NCI-H2029 treated with DMSO at 0.1 percent for 48 hours (cell line): ENCODE data around the gene AARSD1.
A peak's percentile ranks its signal among the peaks of the same experiment; 100 is the strongest.
"Not testable (repeated sequence)": the region's sequence is repeated elsewhere in the genome, so short reads cannot be mapped to it uniquely, and the experiment has no call there.

ENCODE experiments used
- DNase-seq: peaks from one replicate; lab custom pipeline; 2025; lab: John Stamatoyannopoulos, UW

AARSD1 gene

DNA sequence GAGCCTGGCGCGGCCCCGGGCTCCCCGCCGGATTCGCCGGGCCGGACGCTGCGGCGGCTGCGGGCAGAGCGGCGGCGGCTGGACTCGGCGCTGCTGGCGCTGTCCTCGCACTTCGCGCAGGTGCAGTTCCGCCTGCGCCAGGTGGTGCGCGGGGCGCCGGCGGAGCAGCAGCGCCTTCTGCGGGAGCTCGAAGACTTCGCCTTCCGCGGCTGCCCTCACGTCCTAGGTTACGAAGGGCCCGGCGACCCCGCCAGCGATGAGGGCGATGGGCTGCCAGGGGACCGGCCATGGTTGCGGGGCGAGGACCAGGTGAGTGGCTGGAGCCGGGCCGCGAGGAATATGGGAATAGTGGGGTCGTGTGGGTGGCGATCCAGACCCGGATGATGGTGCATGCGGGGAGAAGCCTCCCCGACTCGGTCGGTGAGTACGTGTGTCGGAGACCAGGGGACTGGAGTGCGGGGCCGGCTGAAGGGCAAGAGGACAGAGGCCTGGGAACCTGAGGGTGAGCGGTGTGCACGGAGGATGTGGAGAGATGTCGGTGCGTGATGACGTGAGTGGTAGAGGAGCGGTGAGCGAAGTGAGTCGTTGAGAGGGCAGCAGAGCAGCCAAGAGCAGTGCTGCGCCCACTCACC lies 16.6 kb upstream of the AARSD1 start:
- DNase-seq: peak; percentile 9

GRCh38 chr17:42980274-42980765 lies 16.1 kb upstream of the AARSD1 start, which contains the start of gene RUNDC1:
Gene RUNDC1, plus strand, starts transcription at chr17:42980565. Its CDS starts 12 bp downstream, at chr17:42980577.
- peak; percentile 41 for DNase-seq

DNA sequence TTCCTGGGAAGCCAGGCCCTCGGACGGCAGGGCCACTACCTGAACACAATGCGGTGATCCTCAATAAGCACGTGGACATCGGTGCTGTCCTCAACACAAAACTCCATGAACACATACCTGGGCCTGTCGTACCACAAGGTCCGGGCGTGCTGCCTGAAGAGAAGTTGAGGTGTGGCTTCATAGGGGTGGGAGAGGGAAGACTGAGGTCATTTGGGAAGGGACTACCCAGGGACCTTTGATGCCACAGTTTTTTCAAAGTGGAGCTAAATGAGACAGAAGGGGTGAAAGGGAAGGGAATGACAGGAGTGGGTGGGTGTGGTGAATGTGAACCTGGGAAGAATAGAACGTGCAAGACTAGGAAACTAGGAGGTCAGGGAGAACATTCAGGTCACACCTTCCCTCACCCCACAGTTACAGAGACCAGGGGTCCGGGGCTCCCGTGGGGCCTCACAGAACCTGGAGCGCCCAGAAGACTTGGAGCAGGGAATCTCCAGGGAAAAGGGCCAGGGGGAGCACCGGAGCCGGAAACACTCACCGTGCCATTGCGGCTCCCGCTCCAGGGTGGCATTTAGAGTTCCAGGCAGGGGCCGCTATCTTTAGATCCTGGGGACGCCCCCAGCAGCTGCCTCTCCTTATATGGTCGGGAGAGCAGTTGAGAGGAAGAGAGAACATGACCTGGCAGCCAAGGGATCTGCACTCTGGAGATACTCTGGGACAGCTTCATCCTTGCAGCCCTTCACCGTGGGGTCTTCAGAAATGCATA lies 15.4 kb upstream of the AARSD1 start, which contains the start of gene PTGES3L:
Gene PTGES3L (minus strand): TSS at position 570 of the 763 bp plus-strand sequence. CDS start 27 bp downstream, at position 543.
- DNase-seq: peak; percentile 41

DNA sequence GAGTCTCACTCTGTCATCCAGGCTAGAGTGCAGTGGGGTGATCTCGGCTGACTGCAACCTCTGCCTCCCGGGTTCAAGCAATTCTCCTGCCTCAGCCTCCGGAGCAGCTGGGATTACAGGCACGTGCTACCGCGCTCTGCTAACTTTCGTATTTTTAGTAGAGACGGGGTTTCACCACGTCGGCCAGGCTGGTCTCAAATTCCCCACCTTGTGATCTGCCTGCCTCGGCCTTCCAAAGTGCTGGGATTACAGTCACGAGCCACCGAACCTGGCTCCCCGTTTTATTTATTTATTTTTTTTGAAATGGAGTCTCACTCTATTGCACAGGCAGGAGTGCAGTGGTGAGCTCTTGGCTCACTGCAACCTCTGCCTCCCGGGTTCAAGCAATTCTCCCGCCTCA lies 11.4 kb upstream of the AARSD1 start:
- DNase-seq: not testable (repeated sequence)

DNA sequence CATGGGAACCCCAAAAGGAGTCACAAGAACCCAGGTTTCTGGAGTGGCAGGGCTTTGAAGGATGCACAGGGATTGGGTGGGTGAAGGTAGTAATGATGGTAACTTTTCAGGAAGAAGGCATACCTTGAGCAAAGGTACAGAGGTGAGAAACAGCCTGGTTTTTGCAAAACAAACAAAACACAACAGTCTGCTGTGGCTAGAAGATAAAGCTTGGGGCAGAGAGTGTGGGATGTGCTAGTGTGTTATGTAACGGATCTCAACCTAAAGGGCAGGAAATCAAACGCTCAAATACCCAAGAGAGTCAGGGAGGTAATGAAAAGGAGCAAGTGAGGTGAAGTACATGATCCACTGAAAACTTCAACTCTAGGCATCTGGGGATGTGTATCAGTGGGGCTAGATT lies 11.0 kb upstream of the AARSD1 start:
- DNase-seq: no peak

DNA sequence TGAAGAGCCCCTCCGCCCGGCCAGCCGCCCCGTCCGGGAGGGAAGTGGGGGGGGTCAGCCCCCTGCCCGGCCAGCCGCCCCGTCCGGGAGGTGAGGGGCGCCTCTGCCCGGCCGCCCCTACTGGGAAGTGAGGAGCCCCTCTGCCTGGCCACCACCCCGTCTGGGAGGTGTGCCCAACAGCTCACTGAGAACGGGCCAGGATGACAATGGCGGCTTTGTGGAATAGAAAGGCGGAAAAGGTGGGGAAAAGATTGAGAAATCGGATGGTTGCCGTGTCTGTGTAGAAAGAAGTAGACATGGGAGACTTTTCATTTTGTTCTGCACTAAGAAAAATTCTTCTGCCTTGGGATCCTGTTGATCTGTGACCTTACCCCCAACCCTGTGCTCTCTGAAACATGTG lies 9.1 kb upstream of the AARSD1 start:
- not testable (repeated sequence) for DNase-seq

GRCh38 chr17:42971589-42971988 lies 7.3 kb upstream of the AARSD1 start:
- DNase-seq: no peak

- DNase-seq: no peak
Observed at GRCh38 chr17:42969001-42969581, 4.8 kb upstream of the AARSD1 start.

GRCh38 chr17:42967925-42968324 lies 3.7 kb upstream of the AARSD1 start:
- DNase-seq: no peak

- peak; percentile 66 for DNase-seq
Observed at GRCh38 chr17:42953669-42954068, 10.6 kb downstream of the AARSD1 start.

DNA sequence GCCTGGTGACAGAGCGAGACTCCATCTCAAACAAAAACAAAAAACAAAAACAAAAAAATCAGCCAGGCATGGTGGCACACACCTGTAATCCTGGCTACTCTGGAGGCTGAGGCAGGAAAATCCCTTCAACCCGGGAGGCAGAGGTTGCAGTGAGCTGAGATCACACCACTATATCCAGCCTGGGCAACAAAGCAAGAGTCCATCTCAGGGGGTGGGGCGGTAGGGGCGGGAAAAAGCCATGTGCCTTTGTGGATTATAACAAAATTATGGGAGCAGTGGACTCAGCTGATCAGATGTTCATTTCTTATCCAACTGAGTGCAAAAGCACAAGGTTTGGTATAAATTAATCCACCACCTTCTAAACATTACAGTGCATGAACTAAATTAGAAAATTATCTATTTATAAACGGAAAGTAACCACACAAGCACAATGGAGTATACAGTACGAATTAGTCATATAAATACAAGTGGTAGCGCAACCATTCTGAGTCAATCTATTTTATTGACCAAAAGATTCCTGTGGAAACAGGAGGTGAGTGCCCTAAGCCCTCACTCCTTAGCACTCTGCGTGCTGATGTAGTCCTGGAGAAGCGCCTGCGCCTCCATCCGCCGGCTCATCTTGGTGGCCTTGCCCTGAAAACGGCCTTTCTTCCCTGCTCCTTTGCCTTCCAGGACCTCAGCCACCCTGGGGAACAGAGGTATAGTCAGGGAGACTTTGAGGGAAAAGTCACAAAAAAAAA lies 14.0 kb downstream of the AARSD1 start:
- DNase-seq: no peak

- no peak for DNase-seq
Observed at GRCh38 chr17:42946812-42947211, 17.4 kb downstream of the AARSD1 start.

GRCh38 chr17:42944211-42944610 lies 20.0 kb downstream of the AARSD1 start:
- DNase-seq: no peak

DNA sequence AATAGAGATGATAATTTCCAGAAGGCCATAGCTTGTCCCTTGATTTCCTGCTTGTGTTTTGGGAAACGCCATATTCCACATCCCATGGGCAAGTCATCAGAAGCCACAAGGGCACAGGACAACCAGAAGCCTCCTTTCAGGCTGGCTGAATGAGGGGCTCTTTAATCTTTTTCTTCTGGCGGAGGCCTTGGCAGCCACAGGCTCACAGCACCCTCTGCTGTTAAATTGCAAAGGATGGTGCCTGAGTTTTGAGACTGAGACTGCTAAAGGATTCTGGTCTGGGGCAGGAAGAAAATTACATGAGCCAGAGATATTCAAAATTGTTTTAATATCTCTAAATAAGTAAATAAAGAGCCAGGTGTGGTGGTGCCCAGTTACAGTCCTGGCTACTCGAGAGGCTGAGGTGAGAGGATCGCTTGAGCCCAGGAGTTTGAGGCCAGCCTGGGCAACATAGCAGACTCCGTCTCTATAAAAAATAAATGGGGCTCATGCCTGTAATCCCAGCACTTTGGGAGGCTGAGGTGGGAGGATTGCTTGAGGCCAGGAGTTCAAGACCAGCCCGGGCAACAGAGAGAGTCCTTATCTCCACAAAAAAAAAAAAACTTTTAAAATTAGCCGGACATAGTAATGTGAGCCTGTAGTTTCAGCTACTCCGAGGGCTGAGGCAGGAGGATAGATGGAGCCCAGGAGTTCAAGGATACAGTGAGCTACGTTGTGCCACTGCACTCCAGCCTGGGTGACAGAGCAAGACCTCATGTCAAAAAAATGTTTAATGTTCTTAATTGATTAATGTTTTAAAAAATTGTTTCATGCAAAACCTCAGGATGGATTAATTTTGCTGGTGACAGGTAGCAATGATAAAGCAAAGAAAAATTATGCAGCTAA lies 26.3 kb downstream of the AARSD1 start:
- DNase-seq: no peak

DNA sequence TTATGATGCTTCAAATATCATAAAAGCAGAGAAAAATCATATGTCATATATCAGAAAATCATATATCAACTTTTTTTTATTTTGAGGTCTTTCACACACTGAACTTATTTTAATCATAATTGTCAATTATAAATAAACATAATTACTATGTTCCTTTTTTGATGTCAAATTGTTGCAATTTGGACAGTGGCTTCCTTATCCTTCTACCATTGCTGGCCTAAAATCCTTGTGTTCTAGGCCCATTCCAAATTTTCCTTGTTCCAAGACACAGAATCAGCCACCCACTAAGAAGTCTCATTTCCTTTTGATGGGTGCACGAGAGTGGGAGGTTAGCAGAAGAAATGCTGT lies 34.8 kb downstream of the AARSD1 start:
- no peak for DNase-seq

DNA sequence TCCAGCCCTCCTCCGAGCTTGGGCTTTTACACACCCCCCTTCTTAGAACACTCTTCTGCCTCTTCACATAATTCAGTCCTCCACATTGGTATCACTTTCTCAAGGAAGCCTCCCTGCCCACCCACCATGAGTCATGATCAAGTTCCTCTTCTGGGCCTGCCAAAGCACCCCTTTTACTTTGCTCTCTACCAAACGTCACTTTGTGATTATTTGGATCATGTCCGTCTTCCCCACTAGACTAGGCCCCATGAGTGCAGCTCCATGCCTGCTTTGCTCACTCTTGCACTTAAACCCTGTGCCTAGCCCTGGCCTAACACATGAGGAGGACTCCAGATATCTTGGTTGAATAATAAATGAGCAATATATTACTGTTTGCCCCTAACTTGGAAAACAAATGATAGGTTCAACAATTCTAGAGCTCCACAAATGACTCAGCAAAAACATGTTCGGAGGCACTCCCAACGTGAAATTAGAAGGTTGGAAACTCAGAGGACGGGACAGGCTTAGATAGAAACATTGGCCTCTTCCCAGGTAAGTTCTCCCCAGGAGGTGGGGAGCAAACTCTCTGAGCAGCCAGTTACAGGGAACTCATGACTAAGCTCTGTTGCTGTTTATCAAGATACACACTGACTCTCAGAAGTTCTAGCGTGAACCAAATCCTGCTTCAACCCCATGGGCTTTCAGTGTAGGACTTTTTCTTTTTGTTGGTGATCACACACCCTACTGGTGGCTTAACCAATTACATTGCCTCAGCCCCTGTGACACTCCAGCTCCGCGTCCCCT lies 35.3 kb downstream of the AARSD1 start:
- DNase-seq: no peak

GRCh38 chr17:42924891-42925290 lies 39.4 kb downstream of the AARSD1 start:
- DNase-seq: no peak

DNA sequence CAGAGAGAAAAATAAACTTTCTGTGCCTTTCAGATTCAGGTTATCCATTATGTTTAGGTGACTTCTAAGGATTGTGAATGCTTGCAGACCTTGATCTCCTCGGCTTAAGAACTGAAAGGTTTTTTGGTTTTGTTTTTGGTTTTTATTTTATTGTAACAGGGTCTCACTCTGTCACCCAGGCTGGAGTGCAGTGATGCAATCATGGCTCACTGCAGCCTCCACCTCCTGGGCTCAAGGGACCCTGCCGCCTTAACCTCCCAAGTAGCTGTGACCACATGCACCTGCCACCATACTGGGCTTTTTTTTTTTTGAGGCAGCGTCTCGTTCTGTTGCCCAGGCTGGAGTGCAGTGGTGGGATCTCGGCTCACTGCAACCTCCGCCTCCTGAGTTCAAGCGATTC lies 40.8 kb downstream of the AARSD1 start:
- DNase-seq: not testable (repeated sequence)

DNA sequence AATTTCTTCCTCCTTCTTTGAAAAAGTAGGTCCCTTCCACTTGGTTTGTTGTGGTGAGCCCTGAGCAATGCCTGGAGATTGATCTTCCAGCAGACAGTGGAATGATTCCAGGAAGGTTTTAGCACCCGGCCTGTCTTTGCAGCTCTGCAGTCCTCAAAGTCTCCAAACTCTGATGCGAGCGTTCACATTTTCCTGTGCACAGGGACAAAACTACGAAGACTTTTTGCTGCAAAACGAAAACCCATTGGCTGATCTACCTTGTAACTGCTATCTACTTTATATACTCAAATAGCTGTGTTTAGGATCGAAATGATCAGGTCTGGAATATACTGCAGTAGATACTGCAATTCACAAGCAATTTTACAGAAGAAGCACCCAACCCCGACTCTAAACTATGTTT lies 42.0 kb downstream of the AARSD1 start:
- no peak for DNase-seq

DNA sequence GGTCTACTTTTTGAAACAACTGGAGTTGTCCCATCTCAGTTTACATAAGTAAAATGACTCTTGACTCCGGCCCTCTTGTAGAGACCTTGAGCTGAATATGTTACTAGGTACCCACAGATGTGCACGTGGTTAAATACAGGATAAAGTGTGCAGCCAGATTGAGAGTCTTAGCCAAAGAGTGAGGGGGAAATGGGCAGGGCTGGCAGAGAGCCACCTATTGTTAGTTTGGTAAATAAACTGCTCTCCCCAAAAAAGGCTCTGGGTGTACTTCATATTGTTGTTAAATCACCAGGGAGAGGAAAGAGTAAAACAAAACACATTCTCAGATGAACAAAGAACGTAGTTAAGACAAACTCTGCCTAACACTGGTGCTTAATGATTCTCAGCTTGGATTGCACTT lies 43.3 kb downstream of the AARSD1 start:
- peak; percentile 20 for DNase-seq
